Activated CD8-positive, alpha-beta T cell treated with anti-CD3 and anti-CD28 coated beads for 36 hours (primary cell): Measurements from ENCODE around the gene MIAT. TPM values are rescaled to one million over a fixed set of nuclear protein-coding genes. Genes with fewer than 3 reads are reported as not detected.

Source experiments
- ATAC-seq: fragments of 200-7000 bp; cut with Tn5 transposase; one replicate; pipeline ENCODE4 v1.10.0; 2021; ENCODE audit warnings: mild to moderate bottlenecking, moderate library complexity
- CTCF ChIA-PET: fragments of 350-600 bp; sonication (Branson Sonifier 250); formaldehyde crosslinking; loops from one replicate; lab custom pipeline; 2021; ENCODE audit warnings: antibody characterized with exemption; lab: Charles Lee
- POLR2A ChIA-PET: fragments of 350-600 bp; sonication (Branson Sonifier 250); formaldehyde crosslinking; loops from one replicate; lab custom pipeline; 2021; ENCODE audit warnings: antibody characterized with exemption; lab: Charles Lee
- DNase-seq: peaks from one replicate; pipeline ENCODE4 v3.0.0-alpha.2; 2020
- H3K27ac Mint-ChIP-seq: one replicate; pipeline ENCODE4 v1.8.0; 2021; ENCODE audit warnings: mild to moderate bottlenecking, mixed read lengths
- H3K27me3 Mint-ChIP-seq: one replicate; pipeline ENCODE4 v1.8.0; 2021; ENCODE audit warnings: mixed read lengths
- H3K36me3 Mint-ChIP-seq: one replicate; pipeline ENCODE4 v1.8.0; 2021; ENCODE audit warnings: low read depth, mixed read lengths
- H3K4me1 Mint-ChIP-seq: one replicate; pipeline ENCODE4 v1.8.0; 2021; ENCODE audit warnings: low read depth, mixed read lengths
- H3K4me3 Mint-ChIP-seq: one replicate; pipeline ENCODE4 v1.8.0; 2021; ENCODE audit warnings: mild to moderate bottlenecking, moderate library complexity, mixed read lengths
- H3K9me3 Mint-ChIP-seq: one replicate; pipeline ENCODE4 v1.8.0; 2021; ENCODE audit warnings: mixed read lengths
- CTCF ChIP-seq: fragments of 200-600 bp; IDR thresholded peaks from one replicate; pipeline ENCODE4 v1.8.0; 2022; ENCODE audit warnings: antibody characterized with exemption, mild to moderate bottlenecking
- intact Hi-C: fragments of 100-400 bp; cut with micrococcal nuclease; formaldehyde crosslinking; loops from one replicate; pipeline ENCODE4 v1.10.0; 2022
- total RNA-seq, 2 experiments: library from RNA; stranded (reverse); gene quantifications; one replicate each; pipeline ENCODE4 v1.2.3, GENCODE V29; 2021

Gene MIAT
- total RNA-seq, 2 experiments from 2014 or later = 11.6 to 11.9 TPM

- no peak for ATAC-seq
- ChIA-PET CTCF (interaction anchor here (1.2 to 1.6 kb wide), 4 partner anchors 10 to 158 kb away, joined by 4 to 6 read pairs (median 4); no protein-coding TSS in a partner anchor), POLR2A (interaction anchor here (1.1 to 6.0 kb wide), 2 partner anchors 11 to 18 kb away, joined by 3 to 33 read pairs; no protein-coding TSS in a partner anchor)
- no peak for TF ChIP-seq CTCF
- Mint-ChIP-seq H3K36me3 (no peaks in the 10 kb centered on the region), H3K27me3 (peaks cover 4% of the 10 kb centered on the region), H3K4me1 (peaks cover 50% of the 10 kb centered on the region), H3K4me3 (no peak overlapping the region), H3K9me3 (no peaks in the 10 kb centered on the region), H3K27ac (no peak overlapping the region)
- intact Hi-C loops = loop anchor here (10.0 kb wide), 1 partner anchor 296 kb away; no protein-coding TSS in a partner anchor
- peak; percentile 22 for DNase-seq
These were observed 3.7 kb downstream of the MIAT start for GRCh38 chr22:26660961-26661578.

- ATAC-seq (no peak), DNase-seq (no peak)
- TF ChIP-seq CTCF = no peak
- Mint-ChIP-seq H3K4me3 (no peak overlapping the region), H3K27ac (no peak overlapping the region), H3K9me3 (no peaks in the 10 kb centered on the region), H3K4me1 (peaks cover 55% of the 10 kb centered on the region), H3K36me3 (no peaks in the 10 kb centered on the region), H3K27me3 (peaks cover 4% of the 10 kb centered on the region)
- CTCF ChIA-PET = interaction anchor here (1.0 to 1.1 kb wide), 3 partner anchors 11 to 160 kb away, joined by 3 to 4 read pairs (median 3); no protein-coding TSS in a partner anchor
- POLR2A ChIA-PET = interaction anchor here (0.7 to 6.0 kb wide), 4 partner anchors 9 to 173 kb away, joined by 3 to 33 read pairs (median 3); no protein-coding TSS in a partner anchor
- intact Hi-C loops = loop anchor here (10.0 kb wide), 1 partner anchor 297 kb away; no protein-coding TSS in a partner anchor
These were observed 4.8 kb downstream of the MIAT start for GRCh38 chr22:26662160-26662559.

GRCh38 chr22:26663374-26663923 is 6.1 kb downstream of the MIAT start:
- no peak for DNase-seq
- ChIA-PET POLR2A (interaction anchor here (0.6 to 6.0 kb wide), 2 partner anchors 8 to 70 kb away, joined by 3 to 33 read pairs; no protein-coding TSS in a partner anchor), CTCF (interaction anchor here (0.8 to 3.3 kb wide), 4 partner anchors 11 to 161 kb away, joined by 3 to 10 read pairs (median 3); no protein-coding TSS in a partner anchor)
- Mint-ChIP-seq H3K4me3 (no peak overlapping the region), H3K4me1 (peaks cover 46% of the 10 kb centered on the region), H3K9me3 (no peaks in the 10 kb centered on the region), H3K36me3 (no peaks in the 10 kb centered on the region), H3K27me3 (no peaks in the 10 kb centered on the region), H3K27ac (peak overlapping the region; percentile 49)
- no peak for TF ChIP-seq CTCF
- intact Hi-C loops = loop anchor here (10.0 kb wide), 1 partner anchor 299 kb away; no protein-coding TSS in a partner anchor
- no peak for ATAC-seq

- peak overlapping the region; percentile 96 for H3K27ac Mint-ChIP-seq
- ChIA-PET POLR2A (interaction anchor here (0.6 to 1.8 kb wide), 4 partner anchors 24 to 187 kb away, joined by 3 to 6 read pairs (median 4); no protein-coding TSS in a partner anchor), CTCF (interaction anchor here (0.6 to 4.3 kb wide), 19 partner anchors 8 to 1117 kb away, joined by 3 to 49 read pairs (median 5); partner anchors contain the start of genes HPS4 and SRRD)
- peak; percentile 24 for DNase-seq
- peak overlapping the region; percentile 72 for H3K4me3 Mint-ChIP-seq
- H3K4me1 Mint-ChIP-seq = peaks cover 55% of the 10 kb centered on the region
- peaks cover 3% of the 10 kb centered on the region for H3K36me3 Mint-ChIP-seq
- intact Hi-C loops = loop anchor here (5.0 to 10.0 kb wide), 2 partner anchors 164 to 301 kb away; no protein-coding TSS in a partner anchor
- peak; percentile 30 for TF ChIP-seq CTCF
- ATAC-seq = peak; percentile 28
- no peaks in the 10 kb centered on the region for H3K27me3 Mint-ChIP-seq
- H3K9me3 Mint-ChIP-seq = no peaks in the 10 kb centered on the region
These were observed 8.4 kb downstream of the MIAT start for GRCh38 chr22:26665813-26666231.
